OCI-LY1 (cell line): Measurements from ENCODE around the gene TK1.

ENCODE experiments used
- CTCF ChIP-seq: fragments of 200-600 bp; sonication (generic), shearing (Covaris generic); IDR thresholded peaks from 2 replicates; pipeline ENCODE4 v1.5.1; 2017; ENCODE audit warnings: mild to moderate bottlenecking, antibody characterized with exemption, low read length, moderate library complexity, mixed read lengths
- EZH2 ChIP-seq: fragments of 200-600 bp; sonication (generic), shearing (Covaris generic); IDR thresholded peaks from 2 replicates; pipeline ENCODE4 v1.8.0; 2017; ENCODE audit warnings: borderline replicate concordance, mixed run types, mild to moderate bottlenecking, antibody characterized with exemption, low read length, moderate library complexity, mixed read lengths

DNA sequence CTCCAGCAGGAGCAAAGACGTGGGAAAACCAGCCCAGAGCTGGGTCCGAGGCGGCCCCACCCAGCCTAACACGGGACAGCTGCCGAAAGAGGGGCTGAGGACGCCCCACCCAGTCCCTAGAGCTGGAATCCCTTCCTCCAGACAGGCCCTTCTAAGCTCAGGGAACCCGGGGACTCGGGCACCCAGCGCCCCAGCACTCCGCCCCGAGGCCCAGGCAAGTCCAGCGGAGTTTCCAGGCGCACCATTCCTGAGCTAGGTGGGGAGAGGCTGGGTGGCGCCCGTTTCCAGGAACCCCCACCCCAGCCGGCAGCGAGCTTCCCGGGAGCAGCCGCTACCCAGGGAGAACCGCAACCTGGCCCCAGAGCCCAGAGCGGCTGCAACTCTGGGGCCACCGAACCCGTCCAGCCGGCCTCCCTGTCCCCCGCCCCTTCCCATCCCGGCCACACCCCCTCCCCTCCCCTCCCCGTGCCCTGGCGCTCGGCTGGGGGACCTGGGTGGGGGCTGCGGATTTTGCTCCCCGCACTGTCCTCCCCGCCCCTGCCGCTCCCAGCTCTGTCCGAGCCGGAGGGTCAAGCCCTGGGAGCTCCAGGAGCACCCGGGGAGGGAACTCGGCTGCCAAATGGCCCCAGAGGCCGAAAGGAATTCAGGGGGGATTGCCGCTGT, 58.8 kb downstream of the TK1 start:
- TF ChIP-seq CTCF: no peak
- TF ChIP-seq EZH2: no peak
